Neural crest cell (in vitro differentiated cells): ENCODE measurements around the gene RAB35. TPM values are rescaled to one million over a fixed set of nuclear protein-coding genes. Genes with fewer than 3 reads are reported as not detected.
A peak's percentile ranks its signal among the peaks of the same experiment; 100 is the strongest.

ENCODE experiments used
- DNase-seq: peaks from one replicate; pipeline ENCODE4 v3.0.0; 2021; ENCODE audit warnings: low read depth, mixed read lengths, low spot score
- H3K27ac Mint-ChIP-seq: one replicate; pipeline ENCODE4 v1.8.0; 2021; ENCODE audit warnings: mild to moderate bottlenecking, mixed read lengths; ENCODE audit not compliant: unreplicated experiment
- H3K27me3 Mint-ChIP-seq: 2 replicates; pipeline ENCODE4 v1.8.0; 2021; ENCODE audit warnings: low read depth, mild to moderate bottlenecking, mixed read lengths
- H3K36me3 Mint-ChIP-seq: 2 replicates; pipeline ENCODE4 v1.8.0; 2021; ENCODE audit warnings: low read depth, mild to moderate bottlenecking, mixed read lengths
- H3K4me1 Mint-ChIP-seq: 2 replicates; pipeline ENCODE4 v1.8.0; 2021; ENCODE audit warnings: mixed read lengths
- H3K4me3 Mint-ChIP-seq: one replicate; pipeline ENCODE4 v1.8.0; 2021; ENCODE audit warnings: mild to moderate bottlenecking, mixed read lengths
- H3K9me3 Mint-ChIP-seq: 2 replicates; pipeline ENCODE4 v1.8.0; 2021; ENCODE audit warnings: mixed read lengths
- CTCF ChIP-seq: fragments of 200-600 bp; sonication (generic); conservative IDR thresholded peaks from 2 replicates; pipeline ENCODE4 v1.5.0; 2021; ENCODE audit warnings: antibody characterized with exemption, mild to moderate bottlenecking
- total RNA-seq: library from RNA; stranded (reverse); gene quantifications from 2 replicates; pipeline ENCODE4 v1.2.1, GENCODE V29; 2021

Gene RAB35
- total RNA-seq, 1 donor from 2014 or later, result 54.1 TPM

DNA sequence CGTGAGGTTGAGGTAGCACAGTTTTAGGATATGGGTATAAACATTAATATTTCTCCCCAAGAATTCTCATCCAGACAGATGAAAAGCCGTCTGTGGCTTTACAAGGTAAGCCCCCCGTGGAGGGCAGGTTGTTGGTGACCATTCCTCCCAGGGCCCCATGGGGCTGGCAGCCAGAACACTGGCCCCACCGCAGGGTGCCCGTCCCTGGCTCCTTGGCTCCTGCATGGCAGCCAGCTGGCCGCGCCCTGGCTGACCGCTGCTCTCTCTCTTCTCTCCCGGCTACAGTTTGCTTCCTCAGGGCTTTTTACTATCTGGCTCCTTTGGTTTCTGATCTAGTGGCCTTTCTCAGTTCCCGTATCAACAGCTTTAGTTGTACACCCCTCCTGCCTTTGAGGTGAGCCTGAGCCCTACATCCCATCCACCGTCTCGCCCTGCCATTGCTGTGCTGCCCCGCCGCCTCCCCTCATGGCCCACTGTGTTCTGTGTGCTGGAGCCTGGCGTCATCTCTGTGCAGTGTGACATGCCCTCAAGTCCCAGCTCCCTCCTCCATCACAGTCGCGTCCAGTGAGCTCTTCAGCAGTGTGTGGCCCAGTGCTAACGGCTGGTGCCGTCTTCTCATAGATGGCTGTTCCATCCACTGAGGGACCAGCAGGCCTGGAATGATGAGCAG lies 25.8 kb downstream of the RAB35 start:
- Mint-ChIP-seq H3K9me3 (no peaks in the 10 kb centered on the region), H3K27me3 (no peaks in the 10 kb centered on the region), H3K4me1 (peaks cover 37% of the 10 kb centered on the region), H3K27ac (peak overlapping the region; percentile 43), H3K4me3 (peak overlapping the region; percentile 21), H3K36me3 (peaks cover 3% of the 10 kb centered on the region)
- no peak for DNase-seq
- no peak for TF ChIP-seq CTCF

GRCh38 chr12:120090206-120090605 lies 26.3 kb downstream of the RAB35 start:
- no peaks in the 10 kb centered on the region for H3K27me3 Mint-ChIP-seq
- H3K9me3 Mint-ChIP-seq, result no peaks in the 10 kb centered on the region
- H3K4me3 Mint-ChIP-seq, result no peak overlapping the region
- DNase-seq, result no peak
- no peak for TF ChIP-seq CTCF
- peaks cover 3% of the 10 kb centered on the region for H3K36me3 Mint-ChIP-seq
- H3K4me1 Mint-ChIP-seq, result peaks cover 43% of the 10 kb centered on the region
- no peak overlapping the region for H3K27ac Mint-ChIP-seq

DNA sequence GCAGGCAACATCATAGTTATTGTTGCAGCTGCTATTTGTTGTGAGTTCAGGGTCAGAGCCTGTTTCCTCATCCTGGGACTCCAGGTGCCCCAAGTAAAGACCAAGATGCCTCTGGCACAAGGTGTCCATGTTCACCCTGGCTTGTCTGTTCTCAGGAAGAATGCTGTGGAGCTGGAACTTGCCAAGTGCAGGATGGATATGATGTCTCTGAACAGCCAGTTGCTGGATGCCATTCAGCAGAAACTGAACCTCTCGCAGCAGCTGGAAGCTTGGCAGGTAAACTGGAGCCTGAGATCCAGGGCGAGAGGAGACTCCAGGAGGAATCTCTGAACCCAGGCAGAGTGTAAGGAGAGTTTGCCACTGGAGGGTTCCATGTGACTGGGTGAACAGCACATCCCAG lies 26.8 kb downstream of the RAB35 start:
- H3K36me3 Mint-ChIP-seq, result peaks cover 3% of the 10 kb centered on the region
- H3K4me1 Mint-ChIP-seq, result peaks cover 43% of the 10 kb centered on the region
- H3K27ac Mint-ChIP-seq, result no peak overlapping the region
- H3K9me3 Mint-ChIP-seq, result no peaks in the 10 kb centered on the region
- H3K4me3 Mint-ChIP-seq, result no peak overlapping the region
- H3K27me3 Mint-ChIP-seq, result no peaks in the 10 kb centered on the region
- TF ChIP-seq CTCF, result no peak
- no peak for DNase-seq

DNA sequence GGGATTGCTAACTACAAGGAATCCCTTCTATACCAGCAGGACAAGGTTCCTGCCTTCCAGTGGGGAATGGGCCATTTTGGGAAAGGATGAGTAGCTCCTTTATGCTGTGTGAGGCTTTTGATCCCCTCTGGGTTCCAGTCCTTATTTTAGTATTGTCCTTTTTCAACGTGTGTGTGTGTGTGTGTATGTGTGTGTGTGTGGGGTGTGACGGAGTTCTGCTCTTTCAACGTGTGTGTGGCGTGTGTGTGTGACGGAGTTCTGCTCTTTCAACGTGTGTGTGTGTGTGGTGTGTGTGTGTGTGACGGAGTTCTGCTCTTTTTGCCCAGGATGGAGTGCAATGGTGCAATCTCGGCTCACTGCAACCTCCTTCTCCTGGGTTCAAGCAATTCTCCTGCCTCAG lies 27.4 kb downstream of the RAB35 start:
- peaks cover 3% of the 10 kb centered on the region for H3K36me3 Mint-ChIP-seq
- no peaks in the 10 kb centered on the region for H3K27me3 Mint-ChIP-seq
- H3K9me3 Mint-ChIP-seq, result no peaks in the 10 kb centered on the region
- no peak overlapping the region for H3K27ac Mint-ChIP-seq
- H3K4me1 Mint-ChIP-seq, result peaks cover 39% of the 10 kb centered on the region
- H3K4me3 Mint-ChIP-seq, result peak overlapping the region; percentile 2
- no peak for TF ChIP-seq CTCF
- DNase-seq, result no peak

GRCh38 chr12:120086801-120087621 lies 29.5 kb downstream of the RAB35 start:
- peak; percentile 97 for TF ChIP-seq CTCF
- H3K27me3 Mint-ChIP-seq, result no peaks in the 10 kb centered on the region
- peak overlapping the region; percentile 92 for H3K27ac Mint-ChIP-seq
- peaks cover 33% of the 10 kb centered on the region for H3K4me1 Mint-ChIP-seq
- DNase-seq, result peak; percentile 100
- no peaks in the 10 kb centered on the region for H3K9me3 Mint-ChIP-seq
- peak overlapping the region; percentile 88 for H3K4me3 Mint-ChIP-seq
- peaks cover 3% of the 10 kb centered on the region for H3K36me3 Mint-ChIP-seq
